Endothelial cell of hepatic sinusoid (primary cell): Measurements from ENCODE around the gene TMEM235.
"Not testable (repeated sequence)": the region's sequence is repeated elsewhere in the genome, so short reads cannot be mapped to it uniquely, and the experiment has no call there.

Source experiments
- in situ Hi-C: cut with HindIII; loops from 2 replicates; pipeline ENCODE4 v1.10.0; 2017; ENCODE audit warnings: low sequenced_read_pairs

Gene TMEM235

DNA sequence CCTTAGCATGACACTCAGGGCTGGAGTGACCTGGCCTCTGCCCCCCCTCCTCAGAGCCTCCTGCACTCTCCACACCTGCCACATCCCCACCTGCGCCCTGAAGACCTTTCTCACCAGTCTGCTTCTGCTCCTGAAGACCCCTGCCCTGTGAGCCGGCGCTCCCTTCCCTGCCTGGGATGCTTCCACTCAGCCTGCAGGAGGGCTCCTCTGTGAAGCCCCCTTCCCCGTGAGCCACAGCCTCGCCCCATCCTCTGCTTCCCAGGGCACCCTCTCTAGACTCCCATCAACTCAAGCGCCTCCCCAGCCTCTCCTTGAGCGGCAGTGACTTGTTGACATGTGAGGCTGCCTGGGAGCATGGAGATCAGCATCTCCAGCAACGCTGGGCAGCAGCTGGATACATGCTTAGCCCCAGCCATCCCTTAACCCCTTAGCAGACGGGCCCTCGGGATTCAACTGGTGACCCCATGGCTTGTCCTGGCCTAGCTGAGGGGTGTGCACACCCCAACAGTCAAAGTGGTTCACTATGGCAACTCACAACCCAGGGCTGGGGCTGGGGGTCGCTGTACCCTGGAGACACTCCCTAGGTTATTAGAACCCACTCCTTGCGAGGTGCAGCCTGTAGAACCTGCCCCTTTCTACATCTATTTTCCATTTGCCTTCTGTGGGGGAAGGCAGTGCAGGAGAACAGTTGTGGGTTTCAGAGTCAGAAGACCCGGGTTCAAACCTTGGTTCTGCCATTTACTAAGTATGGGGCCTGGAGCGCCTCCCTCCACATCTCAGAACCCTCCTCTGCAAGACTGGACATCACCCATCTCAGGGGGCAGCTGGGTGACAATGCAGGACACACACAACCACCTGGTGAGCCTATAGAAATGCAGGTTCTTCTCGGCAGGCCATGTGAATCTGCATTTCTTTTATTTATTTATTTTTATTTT is 21.5 kb downstream of the TMEM235 start:
- in situ Hi-C loops, result no loop called here

DNA sequence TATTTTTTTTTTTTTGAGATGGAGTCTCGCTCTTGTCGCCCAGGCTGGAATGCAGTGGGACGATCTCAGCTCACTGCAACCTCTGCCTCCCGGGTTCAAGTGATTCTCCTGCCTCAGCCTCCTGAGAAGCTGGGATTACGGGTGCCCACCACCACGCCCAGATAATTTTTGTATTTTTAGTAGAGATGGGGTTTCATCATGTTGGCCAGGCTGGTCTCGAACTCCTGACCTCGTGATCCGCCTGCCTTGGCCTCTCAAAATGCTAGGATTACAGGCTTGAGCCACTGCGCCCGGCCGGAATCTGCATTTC is 22.2 kb downstream of the TMEM235 start:
- in situ Hi-C loops, result not testable (repeated sequence)

DNA sequence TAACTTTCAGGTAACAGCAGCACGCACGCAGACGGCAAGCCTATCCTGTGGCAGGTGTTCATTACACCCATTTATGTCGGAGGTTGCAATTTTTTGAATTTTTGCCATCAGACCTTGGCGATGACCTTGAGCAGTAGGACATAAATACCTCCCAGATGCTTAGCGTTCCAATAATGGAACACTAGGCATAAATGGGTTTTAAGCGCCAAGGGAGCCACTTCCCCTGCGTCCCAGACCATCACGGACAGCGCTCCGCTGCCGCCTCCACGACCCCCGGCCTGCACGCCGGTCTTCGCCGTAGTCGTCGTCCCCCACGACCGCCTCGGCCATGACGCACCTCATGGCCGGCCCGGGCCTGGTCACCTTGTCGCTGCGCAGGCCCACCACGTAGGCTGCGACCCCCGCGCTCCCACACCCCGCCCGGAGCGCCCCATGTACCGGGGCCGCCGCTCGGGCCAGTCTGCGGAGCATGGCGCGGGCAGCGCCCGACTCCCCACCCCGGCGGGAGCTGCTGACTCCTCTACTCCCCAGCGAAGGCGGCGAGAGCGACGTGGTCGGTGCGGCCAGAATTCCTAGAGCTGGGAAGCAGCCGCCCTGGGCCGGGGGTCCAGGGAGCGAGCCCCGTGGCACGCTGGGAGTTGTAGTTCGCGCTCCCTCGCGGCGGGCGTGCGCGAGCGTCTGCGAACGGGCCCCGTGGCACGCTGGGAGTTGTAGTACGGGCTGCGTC is 22.7 kb downstream of the TMEM235 start:
- in situ Hi-C loops, result no loop called here

DNA sequence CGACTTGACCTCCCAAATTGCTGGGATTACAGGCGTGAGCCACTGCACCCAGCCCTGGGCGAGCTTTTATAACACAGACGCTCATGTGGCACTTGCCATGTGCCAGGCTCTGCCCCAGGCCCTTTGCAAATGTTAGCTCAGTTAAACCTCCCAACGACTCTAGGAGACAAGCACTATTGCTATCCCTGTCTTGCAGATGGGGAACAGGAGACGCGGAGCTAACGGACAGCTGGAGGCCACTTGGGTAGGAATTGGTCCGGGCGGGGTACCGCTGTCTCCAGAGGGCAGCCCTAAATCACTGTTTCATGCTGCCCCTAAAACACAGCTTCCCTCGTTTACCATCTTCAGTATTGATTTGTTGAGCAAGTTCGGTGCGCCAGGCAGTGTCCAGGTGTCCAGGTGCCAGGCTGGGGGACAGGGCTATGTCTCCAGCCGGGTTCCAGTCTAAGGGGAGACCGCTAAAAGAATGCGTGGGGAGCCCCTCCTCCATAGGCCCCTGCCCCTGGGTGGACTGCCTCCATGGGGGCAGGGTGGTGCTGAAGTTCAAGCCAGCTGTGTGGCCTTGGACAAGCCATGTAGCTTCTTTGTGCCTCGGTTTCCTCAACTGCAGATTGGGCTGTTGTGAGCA is 23.7 kb downstream of the TMEM235 start:
- in situ Hi-C loops, result no loop called here

GRCh38 chr17:78255953-78256706 is 24.7 kb downstream of the TMEM235 start:
- in situ Hi-C loops, result no loop called here

- in situ Hi-C loops, result no loop called here
Measured at GRCh38 chr17:78256707-78257591, 25.5 kb downstream of the TMEM235 start.

- in situ Hi-C loops, result no loop called here
Measured at GRCh38 chr17:78257810-78258322, 26.4 kb downstream of the TMEM235 start.

DNA sequence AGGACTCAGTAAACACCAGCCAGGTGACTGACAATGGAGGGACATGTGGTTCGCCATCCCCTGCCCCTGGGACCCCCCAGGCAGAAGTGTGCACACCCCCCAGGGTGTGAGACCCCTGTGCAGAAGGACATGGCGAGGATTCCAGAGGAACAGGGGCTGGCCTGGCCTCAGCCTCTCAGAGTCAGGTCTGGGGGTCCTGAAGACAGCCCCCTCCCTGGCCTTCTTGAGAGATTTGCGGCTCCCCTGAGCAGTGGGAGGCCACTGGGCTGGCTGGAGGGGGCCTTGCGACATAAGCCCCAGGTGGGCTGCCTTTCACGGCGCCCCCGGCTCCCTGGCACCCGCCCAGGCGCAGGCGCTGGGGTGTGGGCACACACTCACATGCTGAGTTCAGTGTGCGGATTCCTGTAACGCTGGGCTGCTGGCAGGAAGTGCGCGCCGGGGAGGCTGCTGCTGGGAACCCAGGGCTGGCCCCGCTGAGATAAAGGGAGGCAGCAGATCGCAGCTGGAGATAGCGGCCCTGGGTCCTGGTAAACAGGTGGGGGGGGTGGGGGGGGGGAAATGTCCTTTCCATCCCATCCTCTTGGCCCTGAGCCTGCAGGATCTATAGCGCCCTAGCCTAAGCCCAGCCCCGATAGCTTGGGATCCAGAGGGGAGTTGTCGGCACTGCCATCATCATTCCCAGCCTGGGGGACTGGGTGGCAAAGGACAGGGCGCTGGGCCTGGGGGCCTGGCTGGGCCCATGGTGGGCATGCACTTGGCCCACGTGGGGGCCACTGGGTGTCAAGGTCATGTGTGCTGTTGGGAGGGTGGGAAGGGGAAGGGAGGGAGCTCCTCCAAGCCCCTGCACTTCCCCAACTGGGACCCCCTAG is 27.1 kb downstream of the TMEM235 start:
- in situ Hi-C loops, result no loop called here

GRCh38 chr17:78259192-78259554 is 27.7 kb downstream of the TMEM235 start:
- in situ Hi-C loops, result no loop called here

DNA sequence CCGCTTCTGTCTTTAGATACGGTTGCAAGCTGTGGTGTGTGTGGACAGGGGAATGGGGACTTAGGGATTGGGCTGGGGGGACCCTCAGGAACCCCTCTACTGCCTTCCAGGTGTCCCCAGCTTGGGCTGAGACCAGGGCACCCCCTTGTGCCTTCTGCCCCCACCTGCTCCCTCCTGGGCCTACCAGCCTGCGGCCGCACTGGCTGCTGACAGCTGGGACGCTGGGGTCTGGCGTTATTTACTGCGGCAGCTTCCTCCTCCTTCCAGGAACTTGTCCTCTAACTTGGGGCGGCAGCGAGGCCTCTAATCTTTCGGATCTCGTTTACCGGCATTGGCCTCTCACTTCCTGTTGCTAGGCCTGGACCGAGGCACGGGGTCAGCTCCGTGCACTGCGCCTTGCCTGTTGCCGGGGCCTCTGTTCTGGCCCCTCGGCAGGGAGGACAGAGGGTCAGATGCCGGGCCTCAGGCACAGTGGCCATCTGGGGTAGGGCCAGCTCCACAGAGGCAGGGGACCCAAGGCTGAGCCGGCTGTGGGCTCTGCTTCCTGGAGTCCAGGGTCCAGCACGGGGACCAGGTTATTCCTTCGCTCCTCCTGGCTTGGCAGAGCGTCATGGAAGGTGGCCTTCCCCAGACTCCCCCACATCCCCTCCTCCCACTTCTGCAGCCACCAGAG is 31.8 kb downstream of the TMEM235 start:
- in situ Hi-C loops, result no loop called here

GRCh38 chr17:78263736-78264340 is 32.4 kb downstream of the TMEM235 start:
- in situ Hi-C loops, result no loop called here

DNA sequence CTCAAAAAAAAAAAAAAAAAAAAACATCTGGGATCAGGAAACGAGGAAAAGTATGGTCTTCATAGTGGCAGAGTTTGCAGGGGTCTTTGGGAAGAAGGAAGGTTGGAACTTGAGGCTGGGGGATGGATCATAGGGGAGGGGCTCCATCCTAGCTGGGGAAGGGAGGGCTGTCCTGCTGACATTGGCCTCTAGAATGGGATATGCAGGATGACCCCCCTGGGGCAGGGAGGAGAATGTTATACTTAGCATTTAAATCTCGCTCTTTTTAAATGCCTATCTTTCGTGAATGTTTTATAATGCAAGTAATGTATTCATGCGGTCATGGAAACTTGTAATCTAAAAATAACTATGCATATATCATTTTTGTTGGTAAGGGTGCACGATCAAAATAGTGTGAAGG is 33.2 kb downstream of the TMEM235 start:
- in situ Hi-C loops, result no loop called here

- in situ Hi-C loops, result no loop called here
Measured at GRCh38 chr17:78265121-78265520, 33.7 kb downstream of the TMEM235 start.

GRCh38 chr17:78266231-78266631 is 34.8 kb downstream of the TMEM235 start:
- in situ Hi-C loops, result no loop called here

DNA sequence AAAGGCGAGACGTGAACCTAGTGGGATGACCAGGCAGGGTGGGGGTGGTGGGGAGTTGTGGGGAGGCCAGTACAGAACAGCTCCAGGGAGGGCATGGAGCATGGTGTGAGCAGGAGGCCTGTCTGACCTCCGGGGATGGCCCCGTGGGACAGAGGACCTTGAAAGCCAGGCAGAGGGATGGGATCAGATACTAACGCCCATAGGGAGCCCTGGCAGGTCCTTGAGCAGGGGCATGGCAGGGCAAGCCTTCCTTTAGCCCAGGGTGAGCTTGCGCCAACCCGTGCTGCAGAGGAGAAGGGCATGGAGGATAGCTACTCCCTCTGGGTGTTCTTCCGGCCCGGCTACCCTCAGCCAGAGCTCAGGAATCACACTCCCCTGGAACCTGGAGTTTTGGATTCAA is 35.3 kb downstream of the TMEM235 start:
- in situ Hi-C loops, result no loop called here

- in situ Hi-C loops, result no loop called here
Measured at GRCh38 chr17:78267253-78268073, 36.0 kb downstream of the TMEM235 start.

DNA sequence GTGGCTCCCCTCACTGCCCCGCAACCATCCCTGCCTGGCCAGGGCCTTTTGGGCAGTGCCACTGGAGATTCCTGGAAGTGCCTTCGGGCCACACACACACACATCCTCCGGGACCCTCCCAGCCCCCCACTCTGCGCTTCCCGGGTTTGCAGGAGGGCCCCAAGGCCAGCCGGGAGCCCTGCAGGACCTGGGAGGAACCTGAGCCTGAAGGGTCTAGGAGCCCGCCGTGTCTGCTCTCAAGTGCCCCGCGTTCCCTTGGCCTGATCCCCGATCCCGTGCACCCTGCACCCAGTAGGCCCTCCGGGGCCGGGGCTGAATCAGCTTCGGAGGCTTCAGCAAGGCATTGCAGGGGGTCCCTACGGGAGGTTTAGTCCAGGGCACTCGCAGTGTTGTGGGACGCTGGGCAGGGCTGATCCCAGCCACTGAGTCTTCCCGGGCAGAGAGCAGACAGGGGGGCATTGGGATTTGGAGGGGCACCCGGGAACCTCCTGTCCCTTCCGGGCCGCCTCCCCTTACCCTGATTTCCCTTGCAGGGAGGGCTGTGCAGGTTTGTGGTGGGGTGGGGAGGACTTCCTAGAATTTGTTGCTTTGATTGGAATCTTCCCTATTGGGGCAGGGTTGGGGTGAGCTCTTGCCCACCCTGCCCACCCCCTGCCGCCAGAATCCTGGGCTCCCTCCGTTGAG is 36.9 kb downstream of the TMEM235 start:
- in situ Hi-C loops, result no loop called here
